Hepatocyte (in vitro differentiated cells): ENCODE data around the gene NPAS2. TPM values are rescaled to one million over a fixed set of nuclear protein-coding genes. Genes with fewer than 3 reads are reported as not detected.

ENCODE experiments used
- DNase-seq: peaks from one replicate; pipeline ENCODE4 v3.0.0-alpha.2; 2016; ENCODE audit warnings: low spot score
- H2AFZ ChIP-seq: fragments of 200-600 bp; sonication (generic); 2 replicates; pipeline ENCODE4 v1.6.0; 2016; ENCODE audit warnings: antibody characterized with exemption, mild to moderate bottlenecking
- H3K27ac ChIP-seq: fragments of 200-600 bp; sonication (generic); 2 replicates; pipeline ENCODE4 v1.5.1; 2016; ENCODE audit warnings: mild to moderate bottlenecking
- H3K27me3 ChIP-seq: fragments of 200-600 bp; sonication (generic); 2 replicates; pipeline ENCODE4 v1.6.1; 2016
- H3K36me3 ChIP-seq: fragments of 200-600 bp; sonication (generic); replicated peaks from 2 replicates; pipeline ENCODE4 v1.5.1; 2016; ENCODE audit warnings: low read depth; ENCODE audit not compliant: insufficient read depth
- H3K4me1 ChIP-seq: fragments of 200-600 bp; sonication (generic); 2 replicates; pipeline ENCODE4 v1.5.1; 2016; ENCODE audit warnings: mild to moderate bottlenecking, moderate library complexity; ENCODE audit not compliant: insufficient read depth
- H3K4me2 ChIP-seq: fragments of 200-600 bp; sonication (generic); 2 replicates; pipeline ENCODE4 v1.6.0; 2016
- H3K4me3 ChIP-seq: fragments of 200-600 bp; sonication (generic); 2 replicates; pipeline ENCODE4 v1.5.1; 2016; ENCODE audit warnings: mild to moderate bottlenecking
- H3K79me2 ChIP-seq: fragments of 200-600 bp; sonication (generic); 2 replicates; pipeline ENCODE4 v1.6.0; 2017; ENCODE audit warnings: mild to moderate bottlenecking
- H3K9me2 ChIP-seq: fragments of 200-600 bp; sonication (generic); replicated peaks from 2 replicates; pipeline ENCODE4 v1.6.0; 2017; ENCODE audit warnings: mild to moderate bottlenecking; ENCODE audit not compliant: insufficient read depth
- H3K9me3 ChIP-seq: fragments of 200-600 bp; sonication (generic); 2 replicates; pipeline ENCODE4 v1.5.1; 2016; ENCODE audit warnings: low read depth, mild to moderate bottlenecking
- H4K20me1 ChIP-seq: fragments of 200-600 bp; sonication (generic); 2 replicates; pipeline ENCODE4 v1.6.0; 2016; ENCODE audit warnings: mild to moderate bottlenecking; ENCODE audit not compliant: insufficient read depth, poor library complexity, severe bottlenecking
- CTCF ChIP-seq: fragments of 200-600 bp; sonication (generic); IDR thresholded peaks from 2 replicates; pipeline ENCODE4 v1.5.1; 2016; ENCODE audit warnings: antibody characterized with exemption, mild to moderate bottlenecking; ENCODE audit not compliant: poor library complexity
- EZH2 ChIP-seq: fragments of 200-600 bp; sonication (generic); IDR thresholded peaks from 2 replicates; pipeline ENCODE4 v1.6.1; 2016; ENCODE audit warnings: antibody characterized with exemption, mild to moderate bottlenecking, borderline replicate concordance
- EZH2phosphoT487 ChIP-seq: fragments of 200-600 bp; sonication (generic); IDR thresholded peaks from one replicate; pipeline ENCODE4 v1.6.1; 2018; ENCODE audit warnings: antibody characterized with exemption, mild to moderate bottlenecking, low read depth, moderate library complexity; ENCODE audit not compliant: unreplicated experiment, severe bottlenecking
- WGBS: methylation state at CpG from one replicate; pipeline ENCODE4 v1.1.6; 2016; ENCODE audit warnings: low lambda C conversion rate; ENCODE audit errors: missing lambda C conversion rate; 5-methylcytosine and 5-hydroxymethylcytosine counted together
- polyA plus RNA-seq: library from polyadenylated mRNA; unstranded; fragments of >200 nt; fragmentation: Nextera tagmentation; extraction: Ambion mirVana; gene quantifications from 2 replicates; pipeline ENCODE4 v1.2.1, GENCODE V29; 2016
- total RNA-seq: library from RNA; depleted of rRNA; stranded (reverse); fragments of >200 nt; gene quantifications from 2 replicates; pipeline ENCODE4 v1.2.3, GENCODE V29; 2014

The NPAS2 gene
- total and polyA plus RNA-seq, 2 experiments from 2014 or later, result 7.7 to 16.8 TPM

DNA sequence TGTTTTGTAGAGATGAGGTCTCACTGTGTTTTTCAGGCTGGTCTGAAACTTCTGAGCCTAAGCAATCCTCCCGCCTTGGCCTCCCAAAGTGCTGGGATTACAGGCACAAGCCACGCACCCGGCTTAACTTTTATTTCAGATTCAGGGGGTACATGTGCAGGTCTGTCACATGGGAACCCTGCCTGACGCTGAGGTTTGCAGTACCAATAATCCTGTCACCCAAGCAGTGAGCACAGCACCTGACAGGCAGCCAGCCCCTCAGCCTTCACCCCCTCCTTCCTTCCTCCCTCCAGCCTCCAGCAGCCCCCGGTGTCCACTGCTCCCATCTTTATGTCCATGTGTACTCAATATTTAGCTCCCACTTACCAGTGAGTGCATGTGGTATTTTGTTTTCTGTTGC is 136.1 kb downstream of the NPAS2 start:
- no peaks in the 10 kb centered on the region for H4K20me1 ChIP-seq
- no peak for DNase-seq
- TF ChIP-seq CTCF, result no peak
- no peak for TF ChIP-seq EZH2
- no peak for TF ChIP-seq EZH2phosphoT487

DNA sequence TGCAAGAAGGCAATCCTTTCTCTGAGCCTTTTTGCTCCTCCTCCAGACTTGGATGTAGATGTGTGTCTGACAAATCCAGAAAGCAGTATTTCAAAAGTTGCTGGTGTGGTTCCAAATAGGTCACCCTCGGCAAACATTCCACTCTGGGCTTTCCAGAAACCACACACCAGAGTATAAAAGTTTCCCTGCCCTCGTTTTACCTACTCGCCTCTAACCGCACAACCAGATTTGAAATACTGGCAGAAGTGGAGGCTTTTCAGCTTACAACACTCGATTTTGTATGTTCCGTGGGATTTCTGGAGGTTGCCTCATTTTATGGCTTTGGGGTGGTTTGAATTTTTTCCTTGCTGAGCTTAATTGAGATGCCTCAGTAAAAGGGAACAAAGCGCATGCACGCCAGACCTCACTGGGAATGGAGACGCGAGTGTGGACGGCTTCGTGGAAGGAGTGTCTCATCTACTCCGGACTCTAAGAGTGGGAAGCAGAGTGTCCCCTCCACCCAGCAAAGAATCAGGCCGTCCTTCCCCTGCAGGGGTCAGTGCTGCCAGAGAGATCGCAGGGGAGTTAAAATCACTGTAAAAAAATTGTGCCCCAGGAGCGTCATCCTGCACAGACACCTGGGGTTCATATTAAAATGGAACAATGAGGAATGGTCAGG is 138.2 kb downstream of the NPAS2 start:
- Histone ChIP-seq H3K4me1 (no peaks in the 10 kb centered on the region), H3K27ac (no peak overlapping the region), H3K36me3 (no peaks in the 10 kb centered on the region), H3K27me3 (no peaks in the 10 kb centered on the region), H3K4me2 (no peak overlapping the region), H2AFZ (no peak overlapping the region), H3K4me3 (no peak overlapping the region), H3K9me3 (no peaks in the 10 kb centered on the region), H4K20me1 (no peaks in the 10 kb centered on the region), H3K79me2 (no peaks in the 10 kb centered on the region), H3K9me2 (no peaks in the 10 kb centered on the region)
- DNase-seq, result peak; percentile 29
- TF ChIP-seq EZH2 (no peak), EZH2phosphoT487 (no peak), CTCF (no peak)
- WGBS, result 82% methylated on average over 16 of the region's 16 CpGs

More for the DNA sequence above, 136.1 kb downstream of the NPAS2 start:
- Histone ChIP-seq H3K27me3 (no peaks in the 10 kb centered on the region), H2AFZ (no peak overlapping the region), H3K4me2 (no peak overlapping the region), H3K4me3 (no peak overlapping the region), H3K9me3 (no peaks in the 10 kb centered on the region), H3K79me2 (no peaks in the 10 kb centered on the region), H3K27ac (no peak overlapping the region), H3K4me1 (no peaks in the 10 kb centered on the region), H3K9me2 (no peaks in the 10 kb centered on the region), H3K36me3 (no peaks in the 10 kb centered on the region)
- WGBS, result 100% methylated on average over 5 of the region's 5 CpGs

DNA sequence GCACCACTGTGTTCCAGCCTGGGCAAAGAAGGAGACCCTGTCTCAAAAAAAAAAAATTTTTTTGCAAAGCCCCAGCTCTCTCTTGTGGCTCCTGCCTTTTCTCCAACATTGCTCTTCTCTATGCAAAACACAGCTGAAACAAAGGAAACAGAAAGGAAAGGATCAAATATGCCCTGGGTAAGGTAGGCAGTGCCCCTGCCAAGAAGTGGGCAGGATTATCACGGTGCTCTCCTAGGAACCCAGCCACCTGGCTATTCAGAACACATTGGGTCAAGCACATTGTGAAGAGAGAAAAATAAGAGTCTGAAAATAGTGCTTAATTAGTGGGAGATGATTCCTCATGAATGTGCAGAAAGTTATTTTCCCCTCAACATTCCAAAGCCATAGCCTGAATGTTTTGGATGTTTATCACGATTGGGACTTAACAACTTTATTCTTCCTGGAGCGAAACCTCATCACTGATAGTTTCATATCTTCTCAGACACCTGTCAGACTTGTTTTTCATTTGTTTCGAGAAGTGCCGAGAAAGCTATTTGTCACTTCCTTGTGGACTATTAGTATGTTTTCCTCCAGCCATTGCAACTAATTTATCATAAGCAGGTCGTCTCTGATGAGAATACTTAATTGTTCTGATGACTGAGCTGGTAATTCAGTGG is 139.4 kb downstream of the NPAS2 start:
- no peak for TF ChIP-seq CTCF
- no peak for TF ChIP-seq EZH2phosphoT487
- TF ChIP-seq EZH2, result no peak
- no peaks in the 10 kb centered on the region for H3K9me2 ChIP-seq
- no peak overlapping the region for H2AFZ ChIP-seq
- H3K4me2 ChIP-seq, result no peak overlapping the region
- H3K4me1 ChIP-seq, result no peaks in the 10 kb centered on the region
- H4K20me1 ChIP-seq, result no peaks in the 10 kb centered on the region
- no peak overlapping the region for H3K4me3 ChIP-seq
- H3K9me3 ChIP-seq, result no peaks in the 10 kb centered on the region
- no peak for DNase-seq
- no peak overlapping the region for H3K27ac ChIP-seq
- no peaks in the 10 kb centered on the region for H3K36me3 ChIP-seq
- no peaks in the 10 kb centered on the region for H3K27me3 ChIP-seq
- H3K79me2 ChIP-seq, result no peaks in the 10 kb centered on the region
- 70% methylated on average over 6 of the region's 6 CpGs for WGBS
